Spinal cord (tissue), 10 donors: ENCODE measurements around the gene C9. TPM values are rescaled to one million over a fixed set of nuclear protein-coding genes. Genes with fewer than 3 reads are reported as not detected.

Experiments used
- DNase-seq, 6 donors: peaks; one replicate each; pipeline versions ENCODE4 v3.0.0 to v3.0.0-alpha.2; 2013 to 2015; ENCODE audit warnings: low spot score in 6 of 6, low read depth in 4 of 6
- H3K27ac ChIP-seq: one replicate; pipeline ENCODE4 v1.5.1; 2013; ENCODE audit warnings: low read depth, low read length, control low read depth
- H3K27me3 ChIP-seq: one replicate; pipeline ENCODE4 v1.6.1; 2013; ENCODE audit warnings: low read length; ENCODE audit not compliant: control insufficient read depth, insufficient read depth
- H3K36me3 ChIP-seq: one replicate; pipeline ENCODE4 v1.6.1; 2013; ENCODE audit warnings: low read length; ENCODE audit not compliant: control insufficient read depth, insufficient read depth
- H3K4me1 ChIP-seq: one replicate; pipeline ENCODE4 v1.6.1; 2013; ENCODE audit warnings: low read length; ENCODE audit not compliant: control insufficient read depth, insufficient read depth
- H3K4me3 ChIP-seq: one replicate; pipeline ENCODE4 v1.5.1; 2013; ENCODE audit warnings: low read depth, low read length, control low read depth
- H3K9me3 ChIP-seq: one replicate; pipeline ENCODE4 v1.6.1; 2013; ENCODE audit warnings: low read length; ENCODE audit not compliant: control insufficient read depth, insufficient read depth
- WGBS: methylation state at CpG from one replicate; pipeline ENCODE4 v1.1.5; 2013; ENCODE audit warnings: missing lambda C conversion rate; ENCODE audit not compliant: insufficient coverage; 5-methylcytosine and 5-hydroxymethylcytosine counted together
- polyA plus RNA-seq, 2 donors: library from polyadenylated mRNA; unstranded; fragments of 120-200 nt; gene quantifications; one replicate each; pipeline ENCODE4 v1.2.1, GENCODE V29; 2013; ENCODE audit not compliant: insufficient read length in 2 of 2
- total RNA-seq, 2 donors: library from RNA; depleted of rRNA in 1 of 2; stranded (reverse); fragments of 120-200 nt in 1 of 2; fragments of >200 nt in 1 of 2; gene quantifications; one replicate each; pipeline versions ENCODE4 v1.2.3 to v1.2.4, GENCODE V29; 2013 to 2014
- donor health status: healthy.

C9 gene
- total and polyA plus RNA-seq, 4 donors, result 0.08 to 0.10 TPM; not detected in 2

GRCh38 chr5:39257554-39257953 lies 106.7 kb downstream of the C9 start:
- no peak for DNase-seq
- no peaks in the 10 kb centered on the region for H3K36me3 ChIP-seq
- H3K27ac ChIP-seq, result no peak overlapping the region
- H3K4me1 ChIP-seq, result no peaks in the 10 kb centered on the region
- no peaks in the 10 kb centered on the region for H3K27me3 ChIP-seq
- no peaks in the 10 kb centered on the region for H3K9me3 ChIP-seq
- 100% methylated on average over 1 of the region's 3 CpGs for WGBS
- H3K4me3 ChIP-seq, result no peak overlapping the region

GRCh38 chr5:39256477-39257235 lies 107.6 kb downstream of the C9 start:
- no peaks in the 10 kb centered on the region for H3K4me1 ChIP-seq
- no peaks in the 10 kb centered on the region for H3K9me3 ChIP-seq
- no peaks in the 10 kb centered on the region for H3K36me3 ChIP-seq
- WGBS, result no CpG with 5 or more reads among the region's 4 CpGs
- DNase-seq, result no peak
- H3K27ac ChIP-seq, result no peak overlapping the region
- H3K27me3 ChIP-seq, result no peaks in the 10 kb centered on the region
- no peak overlapping the region for H3K4me3 ChIP-seq

GRCh38 chr5:39255406-39255805 lies 108.9 kb downstream of the C9 start:
- Histone ChIP-seq H3K36me3 (no peaks in the 10 kb centered on the region), H3K27ac (no peak overlapping the region), H3K27me3 (no peaks in the 10 kb centered on the region), H3K9me3 (no peaks in the 10 kb centered on the region), H3K4me3 (no peak overlapping the region), H3K4me1 (no peaks in the 10 kb centered on the region)
- 89% methylated on average over 1 of the region's 2 CpGs for WGBS
- DNase-seq, result no peak

GRCh38 chr5:39254671-39255070 lies 109.6 kb downstream of the C9 start:
- H3K27ac ChIP-seq, result no peak overlapping the region
- no peaks in the 10 kb centered on the region for H3K4me1 ChIP-seq
- no peaks in the 10 kb centered on the region for H3K27me3 ChIP-seq
- no peak overlapping the region for H3K4me3 ChIP-seq
- no peaks in the 10 kb centered on the region for H3K9me3 ChIP-seq
- DNase-seq, result no peak
- H3K36me3 ChIP-seq, result no peaks in the 10 kb centered on the region

GRCh38 chr5:39253196-39253595 lies 111.1 kb downstream of the C9 start:
- H3K9me3 ChIP-seq, result no peaks in the 10 kb centered on the region
- H3K36me3 ChIP-seq, result no peaks in the 10 kb centered on the region
- no peak for DNase-seq
- no peak overlapping the region for H3K4me3 ChIP-seq
- no peaks in the 10 kb centered on the region for H3K27me3 ChIP-seq
- no peaks in the 10 kb centered on the region for H3K4me1 ChIP-seq
- no peak overlapping the region for H3K27ac ChIP-seq

- Histone ChIP-seq H3K4me1 (no peaks in the 10 kb centered on the region), H3K36me3 (no peaks in the 10 kb centered on the region), H3K9me3 (no peaks in the 10 kb centered on the region), H3K27me3 (no peaks in the 10 kb centered on the region), H3K27ac (no peak overlapping the region), H3K4me3 (no peak overlapping the region)
- DNase-seq, result no peak
- WGBS, result 38% methylated on average over 1 of the region's 1 CpG
Measured at GRCh38 chr5:39249564-39250274, 114.6 kb downstream of the C9 start.

- DNase-seq, result no peak
- no peaks in the 10 kb centered on the region for H3K9me3 ChIP-seq
- no peaks in the 10 kb centered on the region for H3K4me1 ChIP-seq
- no peak overlapping the region for H3K27ac ChIP-seq
- no peaks in the 10 kb centered on the region for H3K27me3 ChIP-seq
- WGBS, result 100% methylated on average over 1 of the region's 1 CpG
- H3K4me3 ChIP-seq, result no peak overlapping the region
- no peaks in the 10 kb centered on the region for H3K36me3 ChIP-seq
Measured at GRCh38 chr5:39249069-39249468, 115.2 kb downstream of the C9 start.

- DNase-seq, result no peak
- Histone ChIP-seq H3K27me3 (no peaks in the 10 kb centered on the region), H3K4me3 (no peak overlapping the region), H3K4me1 (no peaks in the 10 kb centered on the region), H3K27ac (no peak overlapping the region), H3K9me3 (no peaks in the 10 kb centered on the region), H3K36me3 (no peaks in the 10 kb centered on the region)
- no CpG with 5 or more reads among the region's 1 CpG for WGBS
Measured at GRCh38 chr5:39240750-39241149, 123.5 kb downstream of the C9 start.

GRCh38 chr5:39238366-39239105 lies 125.8 kb downstream of the C9 start:
- no peak for DNase-seq
- H3K27ac ChIP-seq, result no peak overlapping the region
- no peaks in the 10 kb centered on the region for H3K36me3 ChIP-seq
- H3K4me1 ChIP-seq, result no peaks in the 10 kb centered on the region
- no peaks in the 10 kb centered on the region for H3K27me3 ChIP-seq
- H3K9me3 ChIP-seq, result no peaks in the 10 kb centered on the region
- WGBS, result no CpG with 5 or more reads among the region's 3 CpGs
- no peak overlapping the region for H3K4me3 ChIP-seq
